Stimulated activated CD8-positive, alpha-beta memory T cell treated with anti-CD3 and anti-CD28 coated beads, Interleukin-4, amount 100 ng/mL, for 48 hours (primary cell): ENCODE measurements around the gene SDCCAG8.
A peak's percentile ranks its signal among the peaks of the same experiment; 100 is the strongest.

Experiments
- DNase-seq: peaks from one replicate; pipeline ENCODE4 v3.0.0-alpha.2; 2020

The SDCCAG8 gene

GRCh38 chr1:243465738-243466137, 209.9 kb downstream of the SDCCAG8 start:
- DNase-seq = no peak

- DNase-seq = no peak
These were observed 213.7 kb downstream of the SDCCAG8 start for GRCh38 chr1:243469497-243469896.

GRCh38 chr1:243470502-243470901, 214.7 kb downstream of the SDCCAG8 start:
- no peak for DNase-seq

GRCh38 chr1:243471026-243471685, 215.3 kb downstream of the SDCCAG8 start:
- DNase-seq = no peak

- DNase-seq = no peak
These were observed 216.2 kb downstream of the SDCCAG8 start for GRCh38 chr1:243471754-243472745.

- no peak for DNase-seq
These were observed 217.6 kb downstream of the SDCCAG8 start for GRCh38 chr1:243473227-243474135.

GRCh38 chr1:243474136-243474881, 218.5 kb downstream of the SDCCAG8 start:
- no peak for DNase-seq

GRCh38 chr1:243474906-243475305, 219.1 kb downstream of the SDCCAG8 start:
- no peak for DNase-seq

- DNase-seq = no peak
These were observed 220.1 kb downstream of the SDCCAG8 start for GRCh38 chr1:243475966-243476365.

- DNase-seq = no peak
These were observed 222.0 kb downstream of the SDCCAG8 start for GRCh38 chr1:243477731-243478290.

GRCh38 chr1:243481101-243481500, 225.3 kb downstream of the SDCCAG8 start:
- no peak for DNase-seq

GRCh38 chr1:243482141-243483022, 226.5 kb downstream of the SDCCAG8 start:
- DNase-seq = no peak

GRCh38 chr1:243483071-243483771, 227.4 kb downstream of the SDCCAG8 start:
- DNase-seq = no peak

- DNase-seq = no peak
These were observed 228.1 kb downstream of the SDCCAG8 start for GRCh38 chr1:243483952-243484351.

GRCh38 chr1:243487036-243487648, 231.3 kb downstream of the SDCCAG8 start:
- no peak for DNase-seq

- DNase-seq = peak; percentile 42
These were observed 231.9 kb downstream of the SDCCAG8 start for GRCh38 chr1:243487649-243488227.

GRCh38 chr1:243488459-243489157, 232.8 kb downstream of the SDCCAG8 start:
- no peak for DNase-seq

GRCh38 chr1:243489158-243489527, 233.3 kb downstream of the SDCCAG8 start:
- no peak for DNase-seq
